GM19193 (cell line): Measurements from ENCODE around the gene UNC13B.

Source experiments
- POLR2A ChIP-seq: IDR thresholded peaks from 4 replicates; pipeline ENCODE4 v1.6.1; 2011; ENCODE audit not compliant: insufficient read depth, insufficient read length; ENCODE audit errors: extremely low read depth

The UNC13B gene

DNA sequence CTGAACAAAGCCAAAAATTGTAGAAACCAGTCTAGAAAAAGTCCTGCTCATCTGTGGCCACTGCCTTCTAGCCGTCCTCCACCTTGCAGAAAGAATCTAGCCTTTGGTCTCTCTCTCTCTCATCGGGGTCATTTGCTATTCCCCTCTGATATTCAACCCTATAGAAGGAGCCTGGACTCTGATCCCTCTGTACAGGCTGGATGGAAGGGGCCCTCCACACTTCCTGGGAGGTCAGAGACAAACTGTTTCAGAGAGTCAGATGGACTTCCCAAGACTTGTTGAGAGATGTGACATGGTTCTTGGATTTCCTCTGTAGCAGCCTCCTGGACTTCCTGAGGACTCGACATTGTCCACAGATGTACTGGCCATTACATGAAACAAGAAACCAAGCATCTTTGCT is 243.1 kb downstream of the UNC13B start:
- no peak for TF ChIP-seq POLR2A

DNA sequence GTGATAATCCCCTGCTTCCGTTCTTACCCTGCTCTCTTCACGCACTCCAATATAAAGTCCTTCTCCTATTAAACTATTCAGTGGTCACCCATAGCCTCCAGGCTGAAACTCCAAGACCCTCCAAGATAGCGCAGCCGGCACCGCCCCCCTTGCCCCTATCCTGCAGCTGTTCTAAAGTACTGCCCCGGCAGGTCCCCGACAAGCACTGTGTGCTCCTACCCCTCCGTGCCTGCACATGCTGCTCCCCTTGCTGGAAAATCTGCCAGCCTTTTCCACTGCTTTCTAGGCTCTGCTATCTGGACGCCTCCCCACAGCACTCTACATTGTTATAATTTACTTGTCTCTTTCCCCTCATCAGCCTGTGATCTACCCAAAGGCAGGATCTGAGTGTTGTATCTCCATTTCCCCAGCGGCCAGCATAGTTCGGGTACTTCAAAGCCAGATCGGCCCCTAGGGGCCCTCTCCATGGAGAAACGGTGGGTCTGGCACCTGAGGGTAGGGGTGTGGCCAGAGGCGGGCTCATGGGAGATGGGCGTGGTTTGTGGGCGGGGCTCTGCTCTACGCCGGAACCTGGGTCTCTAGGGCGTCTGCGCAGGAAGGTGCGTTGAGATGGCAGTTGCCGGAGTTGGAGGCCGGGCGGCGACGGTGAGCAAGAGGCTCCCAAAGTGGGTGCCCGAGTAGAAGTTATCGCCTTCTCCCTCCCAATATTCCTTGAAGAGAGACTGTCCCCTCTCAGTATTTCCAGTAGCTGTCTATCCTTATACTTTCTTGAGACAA is 244.6 kb downstream of the UNC13B start:
- no peak for TF ChIP-seq POLR2A

DNA sequence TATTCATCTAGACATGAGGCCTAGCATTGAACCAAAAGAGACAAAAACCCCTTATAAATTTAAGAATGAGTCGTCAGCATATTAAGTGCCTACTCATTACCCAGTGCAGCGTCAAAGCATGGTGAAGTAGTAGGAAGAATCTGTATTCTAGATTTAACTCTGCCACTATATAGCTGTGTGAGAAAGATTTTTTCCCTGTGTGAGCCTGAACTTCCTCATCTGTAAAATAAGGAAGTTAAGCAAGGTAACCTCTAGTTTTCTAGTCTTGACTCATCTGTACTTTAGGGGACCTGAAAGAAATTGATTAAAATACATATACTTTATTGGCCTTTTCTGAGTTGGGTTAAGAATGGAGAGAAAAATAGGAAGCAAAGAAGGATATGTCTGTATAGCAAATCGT is 246.0 kb downstream of the UNC13B start:
- TF ChIP-seq POLR2A, result no peak

DNA sequence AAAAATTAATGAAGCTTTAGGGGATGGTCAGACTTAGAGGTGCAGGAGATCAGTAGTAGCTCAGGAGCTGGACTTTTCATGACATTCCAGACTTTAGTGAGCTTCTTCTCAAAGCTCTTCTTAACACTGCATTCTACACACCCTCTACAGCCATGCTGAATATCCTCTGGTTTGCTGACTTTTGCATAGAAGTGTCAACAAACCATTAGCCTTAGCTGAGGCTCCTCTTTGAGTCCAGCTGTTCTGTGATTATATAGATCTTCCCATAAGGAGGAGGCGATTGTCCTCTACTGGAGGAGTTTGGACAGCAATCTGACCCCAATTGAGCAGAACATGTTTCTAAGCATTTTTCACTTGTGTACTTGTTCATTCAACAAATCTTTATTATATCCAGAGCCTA is 253.1 kb downstream of the UNC13B start:
- TF ChIP-seq POLR2A, result no peak

DNA sequence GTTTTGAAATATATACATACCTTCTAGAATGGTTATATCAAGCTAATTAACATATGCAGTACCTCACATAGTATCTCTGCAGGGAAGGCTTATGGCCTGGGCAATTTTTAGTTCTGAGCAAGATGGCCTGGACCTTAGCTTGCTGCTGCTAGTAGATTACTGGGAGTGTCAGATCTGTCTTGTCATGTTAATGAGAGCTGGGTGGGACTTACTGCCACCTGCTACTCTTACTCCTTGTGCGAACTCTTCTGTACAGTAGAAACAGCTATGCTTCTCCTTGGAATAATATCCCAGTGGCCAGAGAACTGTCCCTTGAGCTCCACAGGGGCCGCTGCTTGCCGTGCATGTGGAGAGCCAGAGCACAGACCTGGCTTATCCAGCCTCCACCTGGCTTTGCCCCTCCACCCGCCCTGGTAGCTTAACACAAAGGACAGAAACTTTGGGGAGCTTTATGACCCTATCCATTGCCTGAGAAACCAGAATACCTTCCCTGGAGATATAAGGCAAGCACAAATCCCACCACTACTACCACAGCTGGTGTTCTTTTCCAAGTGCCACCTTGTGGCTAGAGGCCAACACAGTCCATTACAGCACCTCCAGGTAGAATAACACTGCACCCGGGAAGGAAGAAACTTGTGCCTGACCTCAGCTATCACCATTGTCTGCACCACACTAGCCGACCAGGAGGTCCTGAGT is 253.7 kb downstream of the UNC13B start:
- TF ChIP-seq POLR2A, result no peak

DNA sequence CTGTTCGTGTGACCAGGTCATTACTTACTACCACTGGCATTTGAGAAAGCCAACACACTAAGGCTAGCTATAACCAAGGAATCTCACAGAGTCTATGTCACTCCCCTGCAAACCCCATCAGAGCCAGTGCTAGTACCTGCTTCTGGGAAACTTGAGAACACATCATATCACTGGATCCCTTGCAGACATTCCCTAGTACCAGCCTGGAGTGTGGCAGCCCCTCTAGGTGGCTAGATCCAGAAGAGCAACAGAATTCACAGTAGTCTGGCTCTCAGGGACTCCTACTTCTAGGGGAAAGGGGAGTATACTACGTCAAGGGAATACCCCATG is 254.3 kb downstream of the UNC13B start:
- TF ChIP-seq POLR2A, result no peak

DNA sequence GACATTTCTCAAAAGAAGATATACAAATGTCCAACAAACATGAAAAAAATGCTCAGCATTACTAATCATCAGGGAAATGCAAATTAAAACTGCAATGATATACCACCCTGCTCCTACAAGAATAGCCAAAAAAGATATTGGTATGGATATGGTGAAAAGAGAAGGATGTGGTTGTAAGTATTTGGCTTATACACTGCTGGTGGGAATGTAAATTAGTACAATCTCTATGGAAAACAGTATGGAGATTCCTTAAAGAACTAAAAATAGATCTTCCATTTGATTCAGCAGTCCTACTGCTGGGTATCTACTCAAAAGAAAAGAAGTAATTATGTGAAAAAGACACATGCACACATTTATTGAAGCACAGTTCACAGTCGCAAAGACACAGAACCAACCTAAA is 260.5 kb downstream of the UNC13B start:
- TF ChIP-seq POLR2A, result no peak

DNA sequence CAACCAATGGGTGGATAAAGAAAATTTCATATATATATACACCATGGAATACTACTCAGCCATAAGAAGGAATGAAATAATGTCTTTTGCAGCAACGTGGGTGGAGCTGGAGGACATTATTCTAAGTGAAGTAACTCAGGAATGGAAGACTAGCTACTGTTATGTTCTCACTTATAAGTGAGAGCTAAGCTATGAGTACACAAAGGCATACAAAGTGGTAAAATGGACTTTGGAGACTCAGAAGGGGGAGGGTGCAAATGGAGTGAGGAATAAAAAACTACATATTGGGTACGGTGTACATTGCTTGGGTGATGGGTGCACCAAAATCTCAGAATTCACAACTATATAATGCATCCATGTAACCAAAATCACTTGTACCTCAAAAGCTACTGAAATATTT is 260.9 kb downstream of the UNC13B start:
- TF ChIP-seq POLR2A, result no peak

DNA sequence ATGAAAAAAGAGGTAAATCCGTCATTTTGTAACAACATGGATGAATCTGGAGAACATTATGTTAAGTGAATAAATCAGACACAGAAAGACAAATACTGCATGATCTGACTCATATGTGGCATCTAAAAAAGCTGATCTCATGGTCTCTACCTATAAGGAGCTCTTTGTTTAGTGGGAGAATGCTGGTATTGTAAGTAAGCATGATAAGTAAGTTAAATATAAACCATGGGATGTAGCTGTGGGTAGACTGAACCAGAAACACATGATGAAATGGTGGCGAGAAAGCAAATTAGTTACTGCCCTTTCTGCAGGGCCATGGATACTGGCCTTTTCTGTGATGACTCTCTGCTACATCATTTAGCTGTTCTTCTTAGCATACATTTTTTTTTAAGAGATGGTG is 261.7 kb downstream of the UNC13B start:
- TF ChIP-seq POLR2A, result no peak

DNA sequence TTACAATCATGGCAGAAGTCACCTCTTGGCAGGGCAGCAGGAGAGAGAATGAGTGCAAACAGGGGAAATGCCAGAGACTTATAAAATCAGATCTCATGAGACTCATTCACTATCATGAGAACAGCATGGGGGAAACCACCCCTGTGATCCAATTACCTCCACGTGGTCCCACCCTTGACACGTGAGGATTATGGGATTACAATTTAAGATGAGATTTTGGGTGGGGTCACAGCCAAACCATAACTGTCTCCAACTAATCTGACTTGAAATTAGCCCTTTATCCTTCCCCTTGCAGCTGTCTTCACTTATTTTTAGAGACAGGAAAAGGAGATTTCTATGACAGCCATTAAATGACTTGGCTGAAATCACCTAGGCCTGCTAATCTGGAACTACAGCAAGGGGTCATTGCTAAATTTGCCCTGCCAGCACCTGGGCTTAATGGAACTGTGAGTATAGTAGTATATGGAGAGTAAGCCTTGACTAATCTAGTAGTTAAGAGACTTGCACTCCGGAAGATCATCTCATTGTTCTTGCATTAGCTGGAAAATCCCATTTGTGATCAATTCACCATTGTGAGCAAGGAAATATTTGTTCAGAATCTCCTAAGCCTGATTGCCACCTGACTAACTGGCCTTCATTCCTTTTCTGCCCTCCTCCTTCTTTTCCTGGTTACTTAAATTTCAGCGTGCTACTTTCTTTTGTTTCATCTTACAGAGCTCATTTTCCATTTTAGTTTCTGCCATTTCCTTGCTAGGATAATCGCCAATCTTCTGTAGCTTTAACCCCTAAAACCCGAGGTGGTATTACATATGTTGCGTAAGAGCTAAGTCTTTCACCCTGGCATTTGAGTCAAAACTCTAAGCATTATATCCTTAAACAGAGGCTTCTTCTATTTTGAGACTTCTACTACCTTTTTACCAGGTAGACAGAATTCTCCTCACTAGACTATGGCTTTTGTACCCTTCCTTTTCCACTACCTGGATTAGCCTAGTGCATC is 262.8 kb downstream of the UNC13B start:
- no peak for TF ChIP-seq POLR2A

DNA sequence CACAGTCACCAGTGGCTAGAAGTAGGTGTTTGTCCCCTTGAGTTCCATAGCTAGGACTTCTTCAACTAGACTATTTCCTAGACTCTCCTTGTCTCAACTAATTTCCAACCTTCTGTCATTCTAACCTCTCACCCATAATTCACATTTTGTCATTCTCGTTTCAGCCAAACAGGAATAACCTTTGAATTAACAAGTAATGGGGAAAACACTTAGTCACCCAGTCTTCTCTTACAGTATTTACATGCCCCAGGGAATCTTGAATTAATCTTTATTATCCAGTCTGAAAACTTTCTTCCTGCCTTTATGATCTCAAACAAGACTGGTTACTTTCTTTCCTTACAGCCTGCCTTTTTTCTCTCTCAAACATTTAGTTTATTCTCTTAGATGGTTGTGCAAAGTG is 264.8 kb downstream of the UNC13B start:
- no peak for TF ChIP-seq POLR2A

DNA sequence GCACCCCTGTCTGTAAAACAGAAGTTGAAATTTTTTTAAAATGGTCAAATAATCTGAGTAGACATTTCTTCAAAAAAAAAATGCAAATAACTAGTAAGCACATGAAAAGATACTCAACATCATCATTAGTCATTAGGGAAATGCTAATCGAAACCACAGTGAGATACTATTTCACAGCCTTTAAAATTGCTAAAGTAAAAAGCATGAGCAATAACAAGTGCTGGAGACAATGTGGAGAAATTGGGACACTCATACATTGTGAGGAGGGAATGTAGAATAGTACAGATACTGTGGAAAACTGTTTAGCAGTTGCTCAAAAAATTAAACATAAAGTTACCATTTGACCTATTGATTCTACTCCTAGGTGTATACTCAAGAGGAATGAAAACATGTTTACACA is 269.7 kb downstream of the UNC13B start:
- TF ChIP-seq POLR2A, result no peak

DNA sequence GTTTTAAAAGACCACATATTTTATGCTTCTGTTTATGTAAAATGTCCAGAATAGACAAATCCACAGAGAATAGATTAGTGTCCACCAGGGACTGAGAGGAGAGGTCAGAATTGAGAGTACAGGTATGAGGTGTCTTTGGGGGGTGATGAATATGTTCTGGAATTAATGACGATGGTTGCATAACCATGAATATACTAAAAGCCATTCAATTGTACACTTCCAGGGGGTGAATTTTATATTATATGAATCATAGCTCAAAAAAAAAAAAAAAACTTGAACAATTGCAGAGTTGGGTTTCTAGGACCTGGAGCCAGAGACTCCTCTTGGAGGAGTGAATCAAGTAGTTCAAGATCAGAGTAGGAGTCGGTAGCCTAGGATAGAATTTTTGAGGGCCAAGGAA is 270.3 kb downstream of the UNC13B start:
- TF ChIP-seq POLR2A, result no peak

DNA sequence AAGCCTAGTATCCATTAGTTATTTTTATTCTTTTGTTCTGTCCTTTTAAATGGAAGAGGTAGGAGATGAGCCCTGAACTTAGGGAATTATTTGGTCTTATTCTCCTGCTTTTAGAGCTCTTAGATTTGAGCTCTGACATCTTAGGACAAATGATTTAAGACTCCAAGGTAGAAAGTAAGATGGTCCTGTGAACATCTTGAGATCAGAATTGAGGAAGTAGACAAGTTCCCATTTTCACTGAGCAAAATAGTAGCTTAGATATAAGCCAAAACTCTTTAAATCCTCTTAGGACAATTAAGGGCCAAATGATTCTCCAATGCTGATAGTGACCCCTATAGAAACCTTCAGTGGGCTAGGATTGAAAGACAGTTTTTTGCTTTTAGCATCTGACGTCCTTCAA is 275.1 kb downstream of the UNC13B start:
- TF ChIP-seq POLR2A, result no peak

DNA sequence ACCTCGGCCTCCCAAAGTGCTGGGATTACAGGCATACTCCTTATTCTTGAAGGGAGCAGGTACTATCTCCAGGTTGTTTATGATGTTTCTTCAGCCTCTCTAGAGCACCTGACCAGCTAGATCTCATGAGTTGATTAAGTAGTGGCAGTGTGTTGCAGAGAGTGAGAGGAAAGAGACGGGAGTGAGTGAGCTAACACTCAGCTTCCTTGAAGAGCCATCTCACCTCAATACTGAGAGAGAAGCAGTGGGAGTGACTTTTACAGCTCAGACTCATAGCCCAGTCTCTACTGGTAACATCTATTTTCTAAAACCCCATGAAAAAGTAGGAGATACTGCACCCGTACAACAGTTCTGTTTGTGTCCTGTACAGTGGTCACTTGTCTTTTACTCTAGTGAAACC is 284.2 kb downstream of the UNC13B start:
- no peak for TF ChIP-seq POLR2A

DNA sequence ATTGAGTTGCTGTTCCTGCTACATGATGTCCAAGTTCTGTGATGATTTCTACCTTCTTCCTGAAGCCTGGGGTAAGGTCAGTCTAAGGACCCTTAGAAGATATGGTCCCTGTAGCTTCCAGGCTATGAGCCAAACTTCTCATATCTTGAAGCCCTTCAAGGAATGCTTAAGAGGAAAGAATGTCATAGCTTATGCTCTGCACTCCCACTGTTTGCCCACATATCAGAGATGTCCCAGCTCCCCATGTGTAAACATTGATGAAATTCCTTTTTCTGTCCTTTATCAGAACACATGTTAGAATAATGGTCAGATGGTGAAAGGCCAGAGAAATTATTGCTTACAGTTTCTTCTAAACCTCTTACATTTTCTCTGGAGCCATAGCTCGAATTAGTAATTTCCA is 286.7 kb downstream of the UNC13B start:
- no peak for TF ChIP-seq POLR2A

DNA sequence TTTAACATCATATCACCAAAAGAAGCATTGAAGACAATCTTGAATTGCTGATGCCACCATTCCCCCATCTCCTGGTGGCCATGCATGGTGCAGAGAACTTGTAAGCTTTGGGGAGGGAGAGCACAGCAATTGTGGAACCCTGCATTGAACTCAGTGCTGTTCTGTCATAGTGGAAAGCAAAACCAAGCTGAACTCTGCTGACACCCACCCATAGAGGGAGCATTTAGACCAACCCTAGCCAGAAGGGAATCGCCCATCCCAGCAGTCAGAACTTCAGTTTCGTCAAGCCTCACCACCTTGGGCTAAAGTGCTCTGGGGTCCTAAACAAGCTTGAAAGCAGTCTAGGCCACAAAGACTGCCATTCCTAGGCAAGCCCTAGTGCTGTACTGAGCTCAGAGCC is 290.7 kb downstream of the UNC13B start:
- TF ChIP-seq POLR2A, result no peak
